ENCODE measurements around the gene PAGE2B. TPM values are rescaled to one million over a fixed set of nuclear protein-coding genes. Genes with fewer than 3 reads are reported as not detected.

Gene PAGE2B
- total and polyA plus RNA-seq, 9 of the 15 experiments (the other 6 are each of a cell fraction or from before 2014, with no cell fraction given): 1.8 to 36.0 (median 16.5) TPM

DNA sequence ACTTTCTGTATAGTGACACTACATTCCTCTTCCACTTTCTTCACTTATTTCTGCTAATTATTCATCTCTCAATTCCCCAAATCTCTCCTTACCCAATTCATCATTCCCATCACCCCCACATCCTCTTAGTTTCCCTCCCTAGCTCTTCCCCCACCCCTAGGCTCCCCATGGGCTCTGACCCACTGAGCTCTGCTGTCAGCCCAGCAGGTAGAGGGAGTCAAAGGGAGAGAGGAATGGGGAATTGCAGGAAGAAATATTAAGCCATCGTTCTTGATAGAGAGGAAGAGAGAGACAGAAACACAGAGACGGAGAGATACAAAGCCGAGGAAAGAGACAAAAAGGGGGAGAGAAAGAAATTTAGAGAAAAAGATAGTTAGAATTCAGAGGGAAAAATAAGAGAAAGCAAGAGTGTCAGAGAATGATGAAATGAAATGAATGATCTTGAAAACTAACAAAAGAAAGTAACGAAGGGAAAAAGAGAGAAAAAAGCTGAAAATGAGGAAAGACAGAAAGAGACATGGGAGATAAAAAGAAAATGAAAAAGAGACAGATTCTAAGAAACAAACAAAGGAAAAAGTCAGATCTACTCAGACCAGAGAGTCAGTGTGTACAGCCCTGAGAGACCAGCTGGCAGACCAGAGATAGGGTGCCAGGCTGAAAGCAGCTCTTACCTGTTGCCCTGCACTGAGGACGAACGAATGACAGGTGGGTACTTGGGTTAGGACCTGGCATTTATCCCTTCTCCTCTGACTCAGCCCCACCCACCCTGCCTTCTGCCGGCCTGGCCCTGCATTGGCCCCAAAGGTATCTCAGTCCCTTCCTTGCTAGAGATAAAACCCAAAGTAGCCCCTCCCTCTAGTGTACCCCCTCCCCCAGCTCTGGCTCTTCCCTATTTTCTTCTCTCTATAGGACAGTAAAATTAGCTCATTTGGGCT lies 44.3 kb upstream of the PAGE2B start, which contains the start of gene ALAS2 (continued):
- TF ChIP-seq ZNF589 (CRISPR knock-in tag; IDR thresholded peaks at IDR 0.05; ENCODE audit: low read depth): no peak
- TF ChIP-seq, protein P1, sequence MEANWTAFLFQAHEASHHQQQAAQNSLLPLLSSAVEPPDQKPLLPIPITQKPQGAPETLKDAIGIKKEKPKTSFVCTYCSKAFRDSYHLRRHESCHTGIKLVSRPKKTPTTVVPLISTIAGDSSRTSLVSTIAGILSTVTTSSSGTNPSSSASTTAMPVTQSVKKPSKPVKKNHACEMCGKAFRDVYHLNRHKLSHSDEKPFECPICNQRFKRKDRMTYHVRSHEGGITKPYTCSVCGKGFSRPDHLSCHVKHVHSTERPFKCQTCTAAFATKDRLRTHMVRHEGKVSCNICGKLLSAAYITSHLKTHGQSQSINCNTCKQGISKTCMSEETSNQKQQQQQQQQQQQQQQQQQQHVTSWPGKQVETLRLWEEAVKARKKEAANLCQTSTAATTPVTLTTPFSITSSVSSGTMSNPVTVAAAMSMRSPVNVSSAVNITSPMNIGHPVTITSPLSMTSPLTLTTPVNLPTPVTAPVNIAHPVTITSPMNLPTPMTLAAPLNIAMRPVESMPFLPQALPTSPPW (CRISPR knock-in tag; IDR thresholded peaks at IDR 0.05): peak; percentile 33; the same call in 1 of the 2 replicates

DNA sequence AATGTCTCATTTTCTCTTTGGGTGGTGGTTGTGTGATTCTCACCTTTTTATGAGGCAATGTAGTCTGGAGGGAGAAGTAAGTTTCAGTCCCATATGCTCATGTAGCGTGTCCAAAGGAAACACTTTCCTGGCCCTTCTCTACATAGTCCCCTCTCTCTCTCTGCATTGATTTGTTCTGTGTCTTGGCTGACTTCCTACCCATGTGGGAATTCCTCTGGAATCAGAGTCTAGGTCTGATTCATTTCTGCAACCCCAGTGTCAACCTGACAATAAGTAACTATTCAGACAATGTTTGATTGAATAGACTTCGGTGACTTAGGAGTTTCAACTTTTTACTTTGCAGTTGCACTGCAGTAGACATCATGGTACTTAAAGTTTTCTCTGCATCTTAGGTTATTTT lies 41.4 kb upstream of the PAGE2B start:
- ChIA-PET POLR2A (no interaction called here), CTCF (ENCODE audit: low intra/inter-chr PET ratio) (no interaction called here)
- H3K4me1 ChIP-seq (replicated peaks in 1 of 2; ENCODE audit: control insufficient read depth in 2 of 2, insufficient read depth in 2 of 2, low read length in 2 of 2): peaks cover 3 to 21% of the 10 kb centered on the region in 2 experiments; a peak in 3 of 5 replicates
- BruUV-seq (replicated peaks): no TSS peak
- FAIRE-seq (no peak), DNase-seq (ENCODE audit: extremely low read depth in 1 of 4, low spot score in 3 of 4) (no peak), ATAC-seq (no peak; the same call in 2 of the 3 replicates)
- in situ Hi-C loops (cut with MboI): no loop called here
- 56% methylated on average over 2 of the region's 2 CpGs for WGBS (ENCODE audit: insufficient coverage, low coverage, missing lambda C conversion rate)
- no peaks in the 10 kb centered on the region for H3K36me3 ChIP-seq (ENCODE audit: control insufficient read depth, insufficient read depth, low read length)
- no peak overlapping the region; the same call in 1 of the 2 replicates for H3K4me2 ChIP-seq (ENCODE audit: insufficient read depth, low read length)
- no peaks in the 10 kb centered on the region for H4K20me1 ChIP-seq (replicated peaks; ENCODE audit: control insufficient read depth, insufficient read depth, low read length)
- H3K9ac ChIP-seq (ENCODE audit: insufficient read depth in 1 of 2, low read depth in 2 of 2, low read length in 2 of 2): no peak overlapping the region
- intact Hi-C loops (cut with micrococcal nuclease): no loop called here
- no peak overlapping the region for H3K4me3 ChIP-seq
- no peaks in the 10 kb centered on the region for H3K27me3 ChIP-seq (ENCODE audit: control insufficient read depth in 2 of 2, insufficient read depth in 2 of 2, low read length in 2 of 2)
- no peak overlapping the region for H2AFZ ChIP-seq (ENCODE audit: low read depth, low read length)
- peaks cover 17% of the 10 kb centered on the region for H3K79me2 ChIP-seq (ENCODE audit: control insufficient read depth, insufficient read depth, low read length)
- no peak overlapping the region for H3K27ac ChIP-seq (ENCODE audit: extremely low read depth, low read depth, low read length)
- no peaks in the 10 kb centered on the region for H3K9me1 ChIP-seq (ENCODE audit: control insufficient read depth, insufficient read depth, low read length)
- no peaks in the 10 kb centered on the region for H3K9me3 ChIP-seq (replicated peaks; ENCODE audit: control insufficient read depth, insufficient read depth, low read depth, low read length)
- TF ChIP-seq PHB2 (IDR thresholded peaks at IDR 0.05; ENCODE audit: low read depth) (no peak), CXXC5 (CRISPR knock-in tag; IDR thresholded peaks at IDR 0.05) (no peak), RBM14 (IDR thresholded peaks at IDR 0.05; ENCODE audit: borderline replicate concordance, insufficient read depth, low read depth, low read length) (no peak), ARID1B (IDR thresholded peaks at IDR 0.05) (no peak), SAP30 (IDR thresholded peaks at IDR 0.05; ENCODE audit: borderline replicate concordance, insufficient read depth, low read depth, low read length, poor library complexity, severe bottlenecking) (no peak), PHB (CRISPR knock-in tag; IDR thresholded peaks at IDR 0.05) (no peak), POLR2H (tag; IDR thresholded peaks at IDR 0.05; ENCODE audit: low read depth) (no peak), DPF2 (IDR thresholded peaks at IDR 0.05) (no peak), TBL1XR1 (IDR thresholded peaks at IDR 0.05; ENCODE audit: low read length in 2 of 2) (no peak)
- TF ChIP-seq, protein P2, sequence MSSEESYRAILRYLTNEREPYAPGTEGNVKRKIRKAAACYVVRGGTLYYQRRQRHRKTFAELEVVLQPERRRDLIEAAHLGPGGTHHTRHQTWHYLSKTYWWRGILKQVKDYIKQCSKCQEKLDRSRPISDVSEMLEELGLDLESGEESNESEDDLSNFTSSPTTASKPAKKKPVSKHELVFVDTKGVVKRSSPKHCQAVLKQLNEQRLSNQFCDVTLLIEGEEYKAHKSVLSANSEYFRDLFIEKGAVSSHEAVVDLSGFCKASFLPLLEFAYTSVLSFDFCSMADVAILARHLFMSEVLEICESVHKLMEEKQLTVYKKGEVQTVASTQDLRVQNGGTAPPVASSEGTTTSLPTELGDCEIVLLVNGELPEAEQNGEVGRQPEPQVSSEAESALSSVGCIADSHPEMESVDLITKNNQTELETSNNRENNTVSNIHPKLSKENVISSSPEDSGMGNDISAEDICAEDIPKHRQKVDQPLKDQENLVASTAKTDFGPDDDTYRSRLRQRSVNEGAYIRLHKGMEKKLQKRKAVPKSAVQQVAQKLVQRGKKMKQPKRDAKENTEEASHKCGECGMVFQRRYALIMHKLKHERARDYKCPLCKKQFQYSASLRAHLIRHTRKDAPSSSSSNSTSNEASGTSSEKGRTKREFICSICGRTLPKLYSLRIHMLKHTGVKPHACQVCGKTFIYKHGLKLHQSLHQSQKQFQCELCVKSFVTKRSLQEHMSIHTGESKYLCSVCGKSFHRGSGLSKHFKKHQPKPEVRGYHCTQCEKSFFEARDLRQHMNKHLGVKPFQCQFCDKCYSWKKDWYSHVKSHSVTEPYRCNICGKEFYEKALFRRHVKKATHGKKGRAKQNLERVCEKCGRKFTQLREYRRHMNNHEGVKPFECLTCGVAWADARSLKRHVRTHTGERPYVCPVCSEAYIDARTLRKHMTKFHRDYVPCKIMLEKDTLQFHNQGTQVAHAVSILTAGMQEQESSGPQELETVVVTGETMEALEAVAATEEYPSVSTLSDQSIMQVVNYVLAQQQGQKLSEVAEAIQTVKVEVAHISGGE (CRISPR knock-in tag; IDR thresholded peaks at IDR 0.05): no peak
- TF ChIP-seq, protein P3, sequence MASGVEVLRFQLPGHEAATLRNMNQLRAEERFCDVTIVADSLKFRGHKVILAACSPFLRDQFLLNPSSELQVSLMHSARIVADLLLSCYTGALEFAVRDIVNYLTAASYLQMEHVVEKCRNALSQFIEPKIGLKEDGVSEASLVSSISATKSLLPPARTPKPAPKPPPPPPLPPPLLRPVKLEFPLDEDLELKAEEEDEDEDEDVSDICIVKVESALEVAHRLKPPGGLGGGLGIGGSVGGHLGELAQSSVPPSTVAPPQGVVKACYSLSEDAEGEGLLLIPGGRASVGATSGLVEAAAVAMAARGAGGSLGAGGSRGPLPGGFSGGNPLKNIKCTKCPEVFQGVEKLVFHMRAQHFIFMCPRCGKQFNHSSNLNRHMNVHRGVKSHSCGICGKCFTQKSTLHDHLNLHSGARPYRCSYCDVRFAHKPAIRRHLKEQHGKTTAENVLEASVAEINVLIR (CRISPR knock-in tag; IDR thresholded peaks at IDR 0.05): no peak
